H1 (cell line): ENCODE results near the gene TMED10.
"Not testable (repeated sequence)": the region's sequence is repeated elsewhere in the genome, so short reads cannot be mapped to it uniquely, and the experiment has no call there.

Experiments used
- CHD2 ChIP-seq: IDR thresholded peaks from 2 replicates; pipeline ENCODE4 v1.6.1; 2012; ENCODE audit warnings: low read length, improper control_type of control experiment
- CREB1 ChIP-seq: IDR thresholded peaks from 2 replicates; pipeline ENCODE4 v1.6.1; 2012; ENCODE audit warnings: inconsistent platforms
- EP300 ChIP-seq, 2 experiments: IDR thresholded peaks; 1 replicate in 1 of 2; 2 replicates in 1 of 2; pipeline ENCODE4 v1.6.1; 2011 to 2012; ENCODE audit warnings: low read depth in 2 of 2, low read length in 2 of 2, mild to moderate bottlenecking in 2 of 2, borderline replicate concordance in 1 of 2, inconsistent platforms in 1 of 2, moderate library complexity in 1 of 2
- FOSL1 ChIP-seq: IDR thresholded peaks from 2 replicates; pipeline ENCODE4 v1.6.1; 2011; ENCODE audit warnings: mild to moderate bottlenecking, low read depth, low read length, moderate library complexity; ENCODE audit not compliant: insufficient read depth

DNA sequence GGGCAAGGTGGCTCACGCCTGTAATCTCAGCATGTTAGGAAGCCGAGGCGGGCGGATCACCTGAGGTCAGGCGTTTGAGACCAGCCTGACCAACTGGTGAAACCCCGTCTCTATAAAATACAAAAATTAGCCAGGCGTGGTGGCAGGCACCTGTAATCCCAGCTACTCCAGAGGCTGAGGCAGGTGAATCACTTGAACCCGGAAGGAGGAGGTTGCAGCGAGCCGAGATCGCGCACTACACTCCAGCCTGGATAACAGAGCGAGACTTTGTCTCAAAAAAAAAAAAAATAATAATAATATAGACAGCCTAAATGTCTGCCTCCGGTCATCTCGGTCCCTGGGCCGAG, 49.0 kb downstream of the TMED10 start:
- not testable (repeated sequence) for TF ChIP-seq CHD2; EP300 (IDR thresholded peaks at IDR 0.05; ENCODE audit: borderline replicate concordance in 1 of 2, low read depth in 2 of 2, low read length in 2 of 2); FOSL1; CREB1
